ENCODE results near the gene RNF220.

RNF220 gene

DNA sequence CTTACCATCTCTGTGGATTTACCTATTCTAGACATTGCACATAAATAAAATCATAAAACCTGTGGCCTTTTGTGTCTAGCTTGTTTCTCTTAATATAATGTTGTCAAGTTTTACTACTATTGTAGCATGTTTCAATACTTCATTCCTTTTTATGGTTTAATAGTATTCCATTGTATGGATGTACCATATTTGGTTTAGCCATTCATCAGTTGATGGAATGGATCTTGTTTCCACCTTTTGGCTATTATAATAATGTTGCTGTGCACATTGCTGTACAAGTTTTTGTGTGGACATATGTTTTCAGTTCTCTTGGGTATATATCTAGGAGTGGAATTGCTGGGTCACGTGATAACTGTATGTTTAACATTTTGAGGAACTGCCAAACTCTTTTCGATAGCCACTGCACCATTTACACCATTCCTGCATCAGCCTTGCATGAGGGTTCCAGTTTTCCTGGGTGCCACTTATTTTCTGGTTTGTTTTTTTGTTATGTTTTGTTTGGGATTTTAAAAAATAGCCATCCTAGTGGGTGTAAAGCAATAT, 66.9 kb downstream of the RNF220 start:
- peaks cover 9 to 28% of the 10 kb centered on the region in 2 donors for H3K27me3 Mint-ChIP-seq
- H3K27ac Mint-ChIP-seq, result no peak overlapping the region
- H3K36me3 Mint-ChIP-seq (ENCODE audit: insufficient read depth), result no peaks in the 10 kb centered on the region
- peaks cover 0 to 3% of the 10 kb centered on the region in 2 donors for H3K4me1 Mint-ChIP-seq (ENCODE audit: low read depth in 2 of 2)
- ATAC-seq (replicated peaks) (no peak), DNase-seq (no peak)
- no peaks in the 10 kb centered on the region for H3K9me3 Mint-ChIP-seq
- no peak overlapping the region for H3K4me3 Mint-ChIP-seq

DNA sequence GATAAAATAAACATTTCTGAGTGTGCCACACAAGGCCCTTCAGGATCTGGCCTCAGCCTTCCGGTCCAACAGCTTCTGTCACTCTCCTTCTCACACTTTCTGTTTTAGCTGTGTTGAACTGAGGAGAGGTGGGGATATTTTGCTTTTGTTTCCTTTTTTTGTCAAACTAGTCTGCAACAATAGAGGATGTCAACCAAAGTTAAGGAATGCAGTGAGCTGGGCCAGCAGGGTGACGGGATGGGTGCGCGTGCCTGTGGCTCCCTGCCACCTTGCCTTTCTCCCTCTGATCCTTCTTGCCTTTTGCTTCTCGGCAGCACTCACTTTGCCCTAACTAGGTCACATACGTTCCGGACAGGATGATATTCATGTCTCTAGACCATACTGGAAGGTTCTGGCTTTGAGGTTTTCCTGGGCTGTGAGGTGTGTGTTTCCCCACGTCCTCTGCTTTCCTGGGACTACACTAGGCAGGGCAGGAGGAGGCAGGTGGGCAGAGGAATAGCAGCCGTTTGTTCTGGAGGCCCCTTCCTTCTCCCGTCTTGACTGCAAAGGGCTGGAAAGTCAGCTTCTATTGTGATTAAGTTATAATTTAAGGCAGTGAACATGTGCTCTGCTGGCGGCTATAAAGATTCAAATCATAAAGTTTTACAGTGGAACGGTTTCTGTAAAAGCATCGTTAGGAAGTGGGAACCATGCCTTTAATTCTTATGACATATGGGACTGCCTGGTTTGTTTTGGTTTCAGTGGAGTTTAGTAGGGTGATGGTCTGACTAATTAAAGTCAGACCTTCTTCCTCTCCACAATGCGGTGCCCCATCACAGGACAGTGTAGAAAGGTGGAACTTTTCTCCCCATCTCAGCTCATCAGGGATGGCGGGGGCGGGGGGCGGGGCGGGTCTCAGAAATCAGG, 67.8 kb downstream of the RNF220 start:
- DNase-seq, result no peak
- Mint-ChIP-seq H3K4me1 (ENCODE audit: low read depth in 2 of 2) (peaks cover 0 to 3% of the 10 kb centered on the region in 2 donors), H3K36me3 (ENCODE audit: insufficient read depth) (no peaks in the 10 kb centered on the region), H3K9me3 (no peaks in the 10 kb centered on the region), H3K4me3 (no peak overlapping the region), H3K27me3 (peaks cover 11 to 28% of the 10 kb centered on the region in 2 donors), H3K27ac (no peak overlapping the region)
- no peak for ATAC-seq (replicated peaks)

DNA sequence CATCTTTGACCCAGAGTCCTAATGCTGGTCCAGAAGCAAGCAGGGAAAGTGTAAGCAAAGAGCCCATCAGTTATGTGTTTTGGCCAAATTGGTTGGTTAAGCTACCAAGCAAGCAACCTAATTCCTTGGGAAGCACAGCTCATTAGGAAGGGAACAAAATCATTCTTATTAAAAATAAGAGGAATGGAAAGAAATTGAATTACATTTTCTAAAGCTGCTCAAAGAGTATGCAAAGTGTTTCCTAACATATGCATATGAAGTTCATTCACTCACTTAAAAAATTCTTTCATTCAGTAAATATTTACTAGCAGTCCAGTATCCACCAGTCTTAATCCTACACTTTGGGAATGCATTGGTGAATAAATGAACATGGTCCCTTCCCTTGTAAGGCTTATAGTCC, 71.8 kb downstream of the RNF220 start:
- H3K27ac Mint-ChIP-seq, result no peak overlapping the region
- H3K9me3 Mint-ChIP-seq, result no peaks in the 10 kb centered on the region
- H3K36me3 Mint-ChIP-seq (ENCODE audit: insufficient read depth), result no peaks in the 10 kb centered on the region
- DNase-seq, result no peak
- peaks cover 0 to 3% of the 10 kb centered on the region in 2 donors for H3K4me1 Mint-ChIP-seq (ENCODE audit: low read depth in 2 of 2)
- H3K27me3 Mint-ChIP-seq, result peaks cover 29 to 38% of the 10 kb centered on the region in 2 donors
- H3K4me3 Mint-ChIP-seq, result no peak overlapping the region
- ATAC-seq (replicated peaks), result no peak

DNA sequence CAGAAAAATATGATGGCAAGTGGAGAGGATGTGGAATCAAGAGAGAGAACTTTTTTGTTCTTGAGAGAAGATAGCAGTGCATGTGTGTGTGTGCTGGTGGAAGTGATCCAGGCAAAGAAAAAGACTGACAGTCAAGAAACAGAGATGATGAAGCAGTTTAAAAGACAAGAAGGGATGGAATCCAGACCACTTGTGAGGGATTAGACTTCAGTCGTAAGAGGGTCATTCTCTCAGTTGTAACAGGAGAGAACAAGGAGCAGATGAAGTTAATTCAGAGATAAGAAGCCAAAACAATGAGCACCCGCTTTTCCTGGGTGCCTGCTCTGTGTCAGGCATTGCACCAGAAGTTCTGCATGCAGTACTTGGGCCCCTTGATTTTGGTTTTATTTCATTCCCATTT, 76.6 kb downstream of the RNF220 start:
- no peaks in the 10 kb centered on the region for H3K4me1 Mint-ChIP-seq (ENCODE audit: low read depth in 2 of 2)
- no peak overlapping the region for H3K27ac Mint-ChIP-seq
- peaks cover 3% of the 10 kb centered on the region for H3K36me3 Mint-ChIP-seq (ENCODE audit: insufficient read depth)
- H3K9me3 Mint-ChIP-seq, result no peaks in the 10 kb centered on the region
- ATAC-seq (replicated peaks), result no peak
- H3K4me3 Mint-ChIP-seq, result no peak overlapping the region
- no peak for DNase-seq
- peaks cover 26 to 65% of the 10 kb centered on the region in 2 donors for H3K27me3 Mint-ChIP-seq

DNA sequence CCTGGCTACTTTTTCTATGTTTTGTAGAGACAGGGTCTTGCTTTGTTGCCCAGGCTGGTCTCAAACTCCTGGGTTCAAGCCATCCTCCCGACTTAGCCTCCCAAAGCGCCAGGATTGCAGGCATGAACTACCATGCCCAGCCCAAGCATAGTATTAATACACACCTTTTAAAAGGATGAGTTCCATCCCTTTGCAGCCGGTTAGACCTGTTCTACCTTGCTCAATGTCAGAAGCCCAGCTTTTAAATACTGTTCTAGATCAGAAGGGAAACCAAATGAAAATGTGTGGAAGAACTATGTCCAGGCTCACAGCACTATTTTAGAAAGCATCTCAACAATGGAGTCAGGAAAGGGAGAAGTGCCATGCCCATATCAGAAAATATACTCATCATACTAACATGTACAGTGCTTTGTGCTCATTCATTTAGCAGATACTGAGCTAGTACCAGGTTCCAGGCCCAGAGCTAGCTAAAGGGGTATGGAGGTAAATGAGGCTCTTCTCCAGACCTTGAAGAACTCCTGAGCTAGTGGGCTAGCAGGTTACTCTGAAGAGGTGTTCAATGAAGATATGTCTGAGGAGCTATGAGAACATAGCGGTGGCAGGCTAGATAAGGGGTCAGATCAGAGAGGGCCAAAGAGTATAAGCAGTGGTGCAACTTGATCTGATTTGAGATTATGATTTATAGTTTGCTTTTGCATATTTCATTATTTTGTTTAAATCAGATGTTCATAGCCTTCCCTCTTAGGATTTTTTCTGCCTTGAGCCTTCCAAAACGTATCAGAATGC, 78.2 kb downstream of the RNF220 start:
- ATAC-seq (replicated peaks), result no peak
- H3K4me1 Mint-ChIP-seq (ENCODE audit: low read depth in 2 of 2), result no peaks in the 10 kb centered on the region
- peaks cover 21 to 59% of the 10 kb centered on the region in 2 donors for H3K27me3 Mint-ChIP-seq
- peaks cover 3% of the 10 kb centered on the region for H3K36me3 Mint-ChIP-seq (ENCODE audit: insufficient read depth)
- no peak for DNase-seq
- H3K4me3 Mint-ChIP-seq, result no peak overlapping the region
- H3K9me3 Mint-ChIP-seq, result no peaks in the 10 kb centered on the region
- H3K27ac Mint-ChIP-seq, result no peak overlapping the region

DNA sequence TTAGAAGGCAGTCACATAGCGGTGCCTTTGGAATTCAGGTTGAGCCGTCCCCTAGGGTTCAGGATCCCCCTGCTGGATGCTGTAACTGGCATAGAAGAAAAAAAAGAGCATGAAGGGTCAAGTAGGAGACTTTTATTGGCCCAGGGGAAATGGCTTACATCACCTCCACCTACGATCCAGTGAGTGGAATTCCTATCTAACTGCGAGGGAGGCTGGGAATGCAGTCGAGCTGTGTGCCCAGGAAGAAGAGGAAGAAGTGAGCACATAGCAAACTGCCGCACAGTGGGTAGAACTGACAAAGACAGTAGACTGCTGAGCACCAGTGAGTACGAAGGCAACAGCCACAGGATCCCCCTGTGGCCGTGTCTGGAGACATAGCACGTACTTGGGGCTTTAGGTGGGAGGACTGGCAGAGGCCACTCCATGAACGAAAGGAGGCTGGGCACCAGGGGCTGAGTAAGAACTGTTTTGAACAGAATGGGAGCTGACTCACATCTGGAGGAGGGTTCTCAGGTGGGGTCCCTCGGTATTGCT, 79.2 kb downstream of the RNF220 start:
- Mint-ChIP-seq H3K4me1 (ENCODE audit: low read depth in 2 of 2) (no peaks in the 10 kb centered on the region), H3K27ac (no peak overlapping the region), H3K36me3 (ENCODE audit: insufficient read depth) (peaks cover 3% of the 10 kb centered on the region), H3K27me3 (peaks cover 25 to 65% of the 10 kb centered on the region in 2 donors), H3K4me3 (no peak overlapping the region), H3K9me3 (no peaks in the 10 kb centered on the region)
- no peak for DNase-seq
- ATAC-seq (replicated peaks), result no peak

DNA sequence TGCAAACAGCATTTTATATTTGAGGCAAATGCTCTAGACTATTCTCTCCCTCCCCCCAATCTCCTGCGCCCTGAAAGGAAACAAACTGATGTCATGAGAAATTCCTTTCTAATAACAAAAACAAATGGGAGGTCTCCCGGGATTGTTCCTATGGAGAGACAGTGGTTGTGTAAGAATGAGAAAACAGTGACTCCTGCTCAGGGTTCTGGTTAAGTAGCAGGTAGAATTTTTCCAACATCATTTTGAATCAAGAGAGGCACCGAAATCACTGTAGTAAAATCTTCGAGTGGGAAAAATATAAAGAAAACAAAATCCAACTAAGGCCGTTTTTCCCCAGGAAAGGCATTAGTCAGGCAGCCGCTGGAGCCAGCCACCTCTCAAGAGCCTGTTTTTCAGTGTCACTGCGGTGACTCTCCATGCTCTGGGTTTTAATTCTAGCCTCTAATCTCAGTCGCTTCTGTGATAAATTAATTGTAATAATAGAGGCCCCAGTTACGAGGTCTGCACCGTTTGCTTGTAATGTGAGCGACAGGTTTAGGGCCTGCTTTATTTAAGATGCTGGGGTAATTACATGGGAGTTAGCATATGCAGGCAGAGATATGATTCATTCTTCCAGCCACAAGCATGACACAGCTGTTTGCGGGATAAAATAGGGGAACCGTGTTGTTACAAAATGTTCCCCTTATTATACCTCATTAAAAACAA, 80.3 kb downstream of the RNF220 start:
- no peaks in the 10 kb centered on the region for H3K4me1 Mint-ChIP-seq (ENCODE audit: low read depth in 2 of 2)
- no peaks in the 10 kb centered on the region for H3K9me3 Mint-ChIP-seq
- DNase-seq (no peak), ATAC-seq (replicated peaks) (no peak)
- H3K36me3 Mint-ChIP-seq (ENCODE audit: insufficient read depth), result peaks cover 3% of the 10 kb centered on the region
- H3K27me3 Mint-ChIP-seq, result peaks cover 25 to 56% of the 10 kb centered on the region in 2 donors
- no peak overlapping the region for H3K27ac Mint-ChIP-seq
- no peak overlapping the region for H3K4me3 Mint-ChIP-seq

DNA sequence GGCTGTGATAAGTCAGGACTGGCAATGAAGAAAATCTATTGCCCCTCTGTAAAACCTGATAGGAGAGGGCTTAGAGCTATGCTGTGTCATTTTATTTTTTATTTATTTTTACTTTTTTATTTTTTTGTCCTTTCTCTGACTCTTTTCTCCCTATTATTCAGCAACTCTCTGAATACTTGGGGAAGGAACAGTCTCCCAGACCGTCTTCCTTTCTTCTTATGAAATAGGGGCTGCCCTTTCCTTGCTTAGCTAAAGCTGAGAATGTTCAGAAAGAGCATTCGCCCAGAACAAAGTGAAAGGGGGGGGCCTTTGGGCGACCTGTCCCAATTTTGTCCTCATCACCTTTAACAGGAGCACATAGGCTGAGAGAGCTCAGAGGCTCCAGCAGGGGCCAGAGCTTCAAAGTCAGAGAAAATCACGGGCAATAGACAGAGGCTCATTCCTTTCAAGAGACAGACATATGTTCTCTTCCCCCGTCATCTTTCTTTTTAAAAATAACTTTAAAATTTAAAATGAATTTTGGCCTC, 80.9 kb downstream of the RNF220 start:
- Mint-ChIP-seq H3K4me3 (no peak overlapping the region), H3K27me3 (peaks cover 24 to 49% of the 10 kb centered on the region in 2 donors), H3K27ac (no peak overlapping the region), H3K36me3 (ENCODE audit: insufficient read depth) (peaks cover 3% of the 10 kb centered on the region), H3K4me1 (ENCODE audit: low read depth in 2 of 2) (no peaks in the 10 kb centered on the region), H3K9me3 (no peaks in the 10 kb centered on the region)
- ATAC-seq (replicated peaks) (no peak), DNase-seq (no peak)

DNA sequence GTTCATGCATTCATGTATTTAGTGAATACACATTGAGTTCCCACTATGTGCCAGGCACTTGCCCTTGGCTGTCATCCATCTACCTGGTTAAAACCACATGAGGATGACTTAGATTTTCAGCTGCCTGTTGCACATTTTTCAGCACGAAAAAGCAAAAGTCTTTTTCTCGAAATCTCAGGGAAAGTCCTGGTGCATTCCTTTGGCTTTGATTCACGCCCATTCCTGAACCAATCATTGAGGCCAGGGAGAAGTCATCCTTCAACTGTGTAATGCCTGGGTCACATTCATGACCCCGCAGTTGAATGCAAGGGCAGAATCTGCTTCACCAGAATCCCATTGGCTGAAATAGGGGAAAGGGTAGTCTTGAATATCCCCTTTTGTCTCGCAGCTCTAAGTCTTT, 84.4 kb downstream of the RNF220 start:
- DNase-seq, result no peak
- Mint-ChIP-seq H3K4me1 (ENCODE audit: low read depth in 2 of 2) (no peaks in the 10 kb centered on the region), H3K27me3 (peaks cover 12 to 34% of the 10 kb centered on the region in 2 donors)

DNA sequence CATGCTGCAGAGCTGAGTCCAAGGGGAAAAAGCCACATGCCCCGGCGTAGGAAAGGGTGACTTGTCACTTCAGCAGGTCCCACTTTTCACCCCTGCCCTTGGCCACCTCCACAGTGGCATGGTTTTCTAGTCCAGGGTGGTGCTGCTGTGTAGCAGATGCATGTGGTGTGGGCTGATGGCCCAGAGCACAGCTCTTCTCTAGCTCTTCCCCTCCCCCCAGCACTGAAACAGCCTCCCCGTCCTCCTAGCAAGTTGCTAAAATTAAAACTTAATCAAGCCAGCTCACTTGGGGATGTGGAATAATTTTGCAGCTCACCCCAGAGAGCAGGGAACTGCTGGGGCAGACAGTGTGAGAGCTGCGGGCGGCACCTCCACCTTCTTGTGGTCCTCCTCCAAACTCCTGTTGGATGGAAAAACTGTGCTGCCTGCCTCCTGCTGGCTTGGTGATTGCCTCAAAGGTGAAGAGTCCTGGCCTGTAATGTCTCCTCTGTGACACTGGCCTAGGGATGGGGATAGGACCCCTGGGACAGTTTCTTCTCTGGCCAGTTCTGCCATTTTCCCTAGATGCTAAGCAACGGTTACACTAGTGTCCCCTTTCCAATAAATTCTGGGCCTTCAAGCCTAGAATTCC, 91.6 kb downstream of the RNF220 start:
- Mint-ChIP-seq H3K4me3 (no peak overlapping the region), H3K27me3 (peaks cover 7 to 17% of the 10 kb centered on the region in 2 donors), H3K27ac (no peak overlapping the region), H3K36me3 (ENCODE audit: insufficient read depth) (no peaks in the 10 kb centered on the region), H3K9me3 (no peaks in the 10 kb centered on the region), H3K4me1 (ENCODE audit: low read depth in 2 of 2) (no peaks in the 10 kb centered on the region)
- no peak for ATAC-seq (replicated peaks)
- no peak for DNase-seq

More for the DNA sequence above, 84.4 kb downstream of the RNF220 start:
- Mint-ChIP-seq H3K36me3 (ENCODE audit: insufficient read depth) (no peaks in the 10 kb centered on the region), H3K9me3 (no peaks in the 10 kb centered on the region), H3K27ac (no peak overlapping the region), H3K4me3 (no peak overlapping the region)
- no peak for ATAC-seq (replicated peaks)

DNA sequence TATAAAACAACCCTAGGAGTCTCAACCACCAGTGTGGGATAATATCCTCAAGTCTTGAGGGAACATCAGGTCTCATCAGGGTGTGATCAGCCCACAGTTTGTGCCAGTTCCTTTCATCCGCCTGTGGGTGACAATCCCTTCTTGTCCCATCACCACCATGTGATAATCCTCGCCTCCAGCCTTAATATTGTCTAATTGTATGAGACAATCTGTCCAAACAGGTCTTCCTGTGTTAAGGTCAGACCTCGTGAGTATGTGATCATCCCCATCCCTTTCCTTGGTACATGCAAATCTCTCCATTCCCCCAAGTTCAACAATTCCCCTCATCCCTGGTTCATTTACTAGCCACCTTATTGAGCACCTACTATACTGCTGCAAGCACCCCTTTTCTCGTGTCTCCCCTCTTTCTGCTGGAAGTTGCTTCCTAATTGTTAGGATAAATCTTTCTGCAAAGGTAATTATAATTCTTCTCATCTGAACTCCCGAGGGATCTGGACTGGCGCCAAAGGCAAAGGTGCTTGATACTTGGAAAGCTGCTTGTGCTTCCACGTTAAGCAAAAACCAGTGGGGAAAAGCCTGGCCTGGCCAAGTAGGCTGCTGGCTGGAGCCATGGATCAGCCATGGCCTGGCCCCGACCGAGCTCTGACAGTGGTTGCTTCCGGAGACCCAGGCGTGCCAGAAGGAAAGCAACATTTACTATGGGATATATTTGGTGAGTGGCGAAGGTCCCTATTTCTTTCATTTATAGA, 92.5 kb downstream of the RNF220 start:
- ATAC-seq (replicated peaks) (no peak), DNase-seq (no peak)
- Mint-ChIP-seq H3K4me3 (no peak overlapping the region), H3K9me3 (no peaks in the 10 kb centered on the region), H3K36me3 (ENCODE audit: insufficient read depth) (no peaks in the 10 kb centered on the region), H3K27ac (no peak overlapping the region), H3K27me3 (peaks cover 7 to 9% of the 10 kb centered on the region in 2 donors), H3K4me1 (ENCODE audit: low read depth in 2 of 2) (no peaks in the 10 kb centered on the region)

DNA sequence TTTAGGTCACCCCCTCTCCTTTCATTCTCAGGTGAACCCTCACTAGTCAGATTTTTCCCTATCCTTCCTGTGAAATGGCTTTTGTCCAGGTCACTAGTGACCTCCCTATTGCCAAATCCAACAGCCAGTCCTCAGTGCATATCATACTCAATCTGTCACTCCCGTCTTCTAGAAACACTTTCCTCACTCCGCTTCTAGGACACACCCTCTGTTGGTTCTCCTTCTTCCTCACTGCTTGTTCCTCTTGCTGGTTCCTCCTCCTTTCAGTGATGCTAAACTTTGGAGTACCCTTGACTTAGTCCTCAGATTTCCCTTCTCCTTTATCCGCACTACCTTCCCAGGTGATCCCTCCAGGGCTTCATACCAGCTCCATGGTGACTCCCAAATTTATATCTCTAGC, 94.3 kb downstream of the RNF220 start:
- no peaks in the 10 kb centered on the region for H3K36me3 Mint-ChIP-seq (ENCODE audit: insufficient read depth)
- ATAC-seq (replicated peaks), result no peak
- DNase-seq, result no peak
- H3K4me3 Mint-ChIP-seq, result no peak overlapping the region
- H3K27me3 Mint-ChIP-seq, result peaks cover 7 to 9% of the 10 kb centered on the region in 2 donors
- H3K9me3 Mint-ChIP-seq, result no peaks in the 10 kb centered on the region
- no peak overlapping the region for H3K27ac Mint-ChIP-seq
- H3K4me1 Mint-ChIP-seq (ENCODE audit: low read depth in 2 of 2), result no peaks in the 10 kb centered on the region

Measured in effector memory CD8-positive, alpha-beta T cell (primary cell).